Measurements from ENCODE around the gene EIF2D.
"Not testable (repeated sequence)": the region's sequence is repeated elsewhere in the genome, so short reads cannot be mapped to it uniquely, and the experiment has no call there.

EIF2D gene

GRCh38 chr1:206637605-206638004 is 25.3 kb upstream of the EIF2D start:
- Histone ChIP-seq H3K4me3 (peak overlapping the region; percentile 92), H3K4me2 (peak overlapping the region; percentile 95), H3K9ac (peak overlapping the region; percentile 91), H4K20me1 (peaks cover 64% of the 10 kb centered on the region), H3K36me3 (peaks cover 46% of the 10 kb centered on the region), H3K27ac (peak overlapping the region; percentile 90), H3K9me3 (no peaks in the 10 kb centered on the region), H3K4me1 (peaks cover 58% of the 10 kb centered on the region), H3K27me3 (no peaks in the 10 kb centered on the region)
- no peak for TF ChIP-seq Cebpa-rat (IDR thresholded peaks at IDR 0.05)

GRCh38 chr1:206636671-206637070 is 24.4 kb upstream of the EIF2D start:
- Histone ChIP-seq H3K4me1 (peaks cover 68% of the 10 kb centered on the region), H3K9ac (peak overlapping the region; percentile 91), H3K4me2 (peak overlapping the region; percentile 95), H3K4me3 (peak overlapping the region; percentile 92), H4K20me1 (peaks cover 60% of the 10 kb centered on the region), H3K27me3 (no peaks in the 10 kb centered on the region), H3K9me3 (no peaks in the 10 kb centered on the region), H3K27ac (peak overlapping the region; percentile 90), H3K36me3 (peaks cover 40% of the 10 kb centered on the region)
- TF ChIP-seq Cebpa-rat (IDR thresholded peaks at IDR 0.05) = no peak

- Histone ChIP-seq H4K20me1 (peaks cover 53% of the 10 kb centered on the region), H3K9me3 (no peaks in the 10 kb centered on the region), H3K9ac (peak overlapping the region; percentile 91), H3K27me3 (no peaks in the 10 kb centered on the region), H3K4me1 (peaks cover 75% of the 10 kb centered on the region), H3K4me3 (peak overlapping the region; percentile 92), H3K36me3 (peaks cover 33% of the 10 kb centered on the region), H3K27ac (peak overlapping the region; percentile 90), H3K4me2 (peak overlapping the region; percentile 95)
- no peak for TF ChIP-seq Cebpa-rat (IDR thresholded peaks at IDR 0.05)
These were observed 23.7 kb upstream of the EIF2D start for GRCh38 chr1:206635978-206636345.

GRCh38 chr1:206635080-206635977 is 23.1 kb upstream of the EIF2D start, which contains the start of gene DYRK3:
DYRK3 (plus strand) TSS chr1:206635536; CDS start chr1:206635704, 168 bp downstream.
- H3K36me3 ChIP-seq = peaks cover 26% of the 10 kb centered on the region
- H3K27me3 ChIP-seq = no peaks in the 10 kb centered on the region
- no peaks in the 10 kb centered on the region for H3K9me3 ChIP-seq
- H3K4me1 ChIP-seq = peaks cover 74% of the 10 kb centered on the region
- peak within 1 kb of the TSS; percentile 90 for H3K27ac ChIP-seq
- H4K20me1 ChIP-seq = peaks cover 46% of the 10 kb centered on the region
- H3K9ac ChIP-seq = peak within 1 kb of the TSS; percentile 91
- H3K4me2 ChIP-seq = peak within 1 kb of the TSS; percentile 95
- TF ChIP-seq Cebpa-rat (IDR thresholded peaks at IDR 0.05) = no peak
- H3K4me3 ChIP-seq = peak within 1 kb of the TSS; percentile 92

- Histone ChIP-seq H4K20me1 (peaks cover 38% of the 10 kb centered on the region), H3K27me3 (no peaks in the 10 kb centered on the region), H3K4me1 (peaks cover 66% of the 10 kb centered on the region), H3K9ac (peak overlapping the region; percentile 91), H3K27ac (peak overlapping the region; percentile 90), H3K4me3 (peak overlapping the region; percentile 92), H3K36me3 (peaks cover 18% of the 10 kb centered on the region), H3K9me3 (no peaks in the 10 kb centered on the region), H3K4me2 (peak overlapping the region; percentile 95)
- TF ChIP-seq Cebpa-rat (IDR thresholded peaks at IDR 0.05) = no peak
These were observed 22.3 kb upstream of the EIF2D start for GRCh38 chr1:206634365-206635079.

GRCh38 chr1:206633708-206634121 is 21.4 kb upstream of the EIF2D start:
- H3K4me3 ChIP-seq = no peak overlapping the region
- no peak for TF ChIP-seq Cebpa-rat (IDR thresholded peaks at IDR 0.05)
- H3K27me3 ChIP-seq = no peaks in the 10 kb centered on the region
- peaks cover 10% of the 10 kb centered on the region for H3K36me3 ChIP-seq
- no peaks in the 10 kb centered on the region for H3K9me3 ChIP-seq
- peak overlapping the region; percentile 45 for H3K27ac ChIP-seq
- no peak overlapping the region; the same call in 1 of the 2 replicates for H3K9ac ChIP-seq
- H3K4me2 ChIP-seq = peak overlapping the region; percentile 95
- peaks cover 58% of the 10 kb centered on the region for H3K4me1 ChIP-seq
- peaks cover 30% of the 10 kb centered on the region for H4K20me1 ChIP-seq

- Histone ChIP-seq H3K27ac (no peak overlapping the region), H3K4me3 (no peak overlapping the region), H3K36me3 (no peaks in the 10 kb centered on the region), H3K27me3 (no peaks in the 10 kb centered on the region), H3K4me2 (peak overlapping the region; percentile 33), H3K9ac (no peak overlapping the region), H3K4me1 (peaks cover 45% of the 10 kb centered on the region), H4K20me1 (peaks cover 6% of the 10 kb centered on the region), H3K9me3 (peaks cover 5% of the 10 kb centered on the region; the same call in 1 of the 2 replicates)
- TF ChIP-seq Cebpa-rat (IDR thresholded peaks at IDR 0.05) = no peak
These were observed 18.8 kb upstream of the EIF2D start for GRCh38 chr1:206631085-206631509.

- TF ChIP-seq Cebpa-rat (IDR thresholded peaks at IDR 0.05) = no peak
- H3K4me2 ChIP-seq = no peak overlapping the region
- no peaks in the 10 kb centered on the region for H4K20me1 ChIP-seq
- H3K27me3 ChIP-seq = no peaks in the 10 kb centered on the region
- H3K9ac ChIP-seq = no peak overlapping the region
- H3K4me1 ChIP-seq = peaks cover 32% of the 10 kb centered on the region
- no peaks in the 10 kb centered on the region for H3K36me3 ChIP-seq
- no peak overlapping the region for H3K4me3 ChIP-seq
- peaks cover 10% of the 10 kb centered on the region for H3K9me3 ChIP-seq
- H3K27ac ChIP-seq = no peak overlapping the region
These were observed 16.7 kb upstream of the EIF2D start for GRCh38 chr1:206628916-206629315.

GRCh38 chr1:206626396-206626795 is 14.1 kb upstream of the EIF2D start:
- not testable (repeated sequence) for H3K9ac ChIP-seq, H3K4me3 ChIP-seq, H3K27ac ChIP-seq, H3K4me2 ChIP-seq, H3K36me3 ChIP-seq, H3K27me3 ChIP-seq, H4K20me1 ChIP-seq, H3K4me1 ChIP-seq
- peaks cover 12% of the 10 kb centered on the region for H3K9me3 ChIP-seq

Data from BLaER1 (cell line).